GM23338 (cell line): ENCODE measurements around the gene THSD7A. TPM values are rescaled to one million over a fixed set of nuclear protein-coding genes. Genes with fewer than 3 reads are reported as not detected.

Experiments used
- ATAC-seq: fragments of 200-7000 bp; cut with Tn5 transposase; 3 replicates; pipeline ENCODE4 v1.9.1; 2020
- DNase-seq: peaks from one replicate; pipeline ENCODE4 v3.0.0-alpha.2; 2015; ENCODE audit warnings: low spot score
- H2AFZ ChIP-seq: fragments of 200-600 bp; sonication (generic); 2 replicates; pipeline ENCODE4 v1.8.0; 2016; ENCODE audit warnings: antibody characterized with exemption, mild to moderate bottlenecking, moderate library complexity
- H3F3A ChIP-seq: fragments of 200-600 bp; sonication (generic); replicated peaks from 2 replicates; pipeline ENCODE4 v1.8.0; 2017; ENCODE audit warnings: antibody characterized with exemption, mixed run types, low read depth
- H3K27ac ChIP-seq: fragments of 200-600 bp; sonication (generic); 2 replicates; pipeline ENCODE4 v1.6.1; 2016; ENCODE audit warnings: low read depth
- H3K27me3 ChIP-seq: fragments of 200-600 bp; sonication (generic); 2 replicates; pipeline ENCODE4 v1.8.0; 2016; ENCODE audit warnings: mild to moderate bottlenecking, mixed run types, moderate library complexity; ENCODE audit not compliant: insufficient read depth
- H3K36me3 ChIP-seq: fragments of 200-600 bp; sonication (generic); 2 replicates; pipeline ENCODE4 v1.8.0; 2016; ENCODE audit warnings: mild to moderate bottlenecking; ENCODE audit not compliant: insufficient read depth
- H3K4me1 ChIP-seq: fragments of 200-600 bp; sonication (generic); 2 replicates; pipeline ENCODE4 v1.8.0; 2016; ENCODE audit warnings: mild to moderate bottlenecking, moderate library complexity; ENCODE audit not compliant: insufficient read depth
- H3K4me2 ChIP-seq: fragments of 200-600 bp; sonication (generic); 2 replicates; pipeline ENCODE4 v1.7.1; 2017; ENCODE audit warnings: mixed run types
- H3K4me3 ChIP-seq: fragments of 200-600 bp; sonication (generic); 2 replicates; pipeline ENCODE4 v1.6.1; 2016; ENCODE audit warnings: mixed run types
- H3K79me2 ChIP-seq: fragments of 200-600 bp; sonication (generic); replicated peaks from 2 replicates; pipeline ENCODE4 v1.8.0; 2017; ENCODE audit warnings: mild to moderate bottlenecking; ENCODE audit not compliant: insufficient read depth
- H3K9me2 ChIP-seq: fragments of 200-600 bp; sonication (generic); 2 replicates; pipeline ENCODE4 v1.8.0; 2017; ENCODE audit not compliant: insufficient read depth
- H4K20me1 ChIP-seq: fragments of 200-600 bp; sonication (generic); replicated peaks from 2 replicates; pipeline ENCODE4 v1.8.0; 2017; ENCODE audit warnings: mild to moderate bottlenecking; ENCODE audit not compliant: insufficient read depth
- H3K27ac Mint-ChIP-seq: 2 replicates; pipeline ENCODE4 v1.8.0; 2020; ENCODE audit warnings: inconsistent platforms, mild to moderate bottlenecking, moderate library complexity, mixed read lengths
- H3K27me3 Mint-ChIP-seq: 3 replicates; pipeline ENCODE4 v1.8.0; 2022; ENCODE audit warnings: low read depth, mild to moderate bottlenecking, moderate library complexity, mixed read lengths, inconsistent platforms; ENCODE audit not compliant: insufficient read depth, poor library complexity
- H3K36me3 Mint-ChIP-seq: 3 replicates; pipeline ENCODE4 v1.8.0; 2021; ENCODE audit warnings: low read depth, mild to moderate bottlenecking, inconsistent platforms, moderate library complexity, mixed read lengths
- H3K4me1 Mint-ChIP-seq: 3 replicates; pipeline ENCODE4 v1.8.0; 2020; ENCODE audit warnings: mild to moderate bottlenecking, inconsistent platforms, mixed read lengths
- H3K4me3 Mint-ChIP-seq: 3 replicates; pipeline ENCODE4 v1.8.0; 2021; ENCODE audit warnings: moderate library complexity, mild to moderate bottlenecking, inconsistent platforms, mixed read lengths
- H3K9me3 Mint-ChIP-seq: 3 replicates; pipeline ENCODE4 v1.8.0; 2020; ENCODE audit warnings: moderate library complexity, mild to moderate bottlenecking, inconsistent platforms, mixed read lengths
- EZH2 ChIP-seq: fragments of 200-600 bp; sonication (generic); IDR thresholded peaks from one replicate; pipeline ENCODE4 v1.8.0; 2017; ENCODE audit warnings: antibody characterized with exemption, mild to moderate bottlenecking, low read depth; ENCODE audit not compliant: unreplicated experiment
- NANOG ChIP-seq: IDR thresholded peaks from 2 replicates; pipeline ENCODE4 v1.6.1; 2016; ENCODE audit warnings: antibody characterized with exemption, borderline replicate concordance
- STAT1 ChIP-seq: IDR thresholded peaks from one replicate; pipeline ENCODE4 v1.6.1; 2016; ENCODE audit warnings: antibody characterized with exemption; ENCODE audit not compliant: unreplicated experiment
- ZNF331 ChIP-seq: fragments of 250-450 bp; sonication (Bioruptor Pico); IDR thresholded peaks from 2 replicates; pipeline ENCODE4 v1.5.0; 2020; ENCODE audit warnings: low read depth, mild to moderate bottlenecking, moderate library complexity
- polyA plus RNA-seq: library from polyadenylated mRNA; unstranded; fragments of >200 nt; fragmentation: Nextera tagmentation; extraction: Ambion mirVana; gene quantifications from 2 replicates; pipeline ENCODE4 v1.2.1, GENCODE V29; 2016
- total RNA-seq: library from RNA; depleted of rRNA; stranded (reverse); fragments of >200 nt; shearing (Covaris generic); gene quantifications from 2 replicates; pipeline ENCODE4 v1.2.3, GENCODE V29; 2014
- TF ChIP-seq, protein P1 (sequence below): fragments of 250-450 bp; sonication (Bioruptor Pico); IDR thresholded peaks from 2 replicates; pipeline ENCODE4 v1.5.0; 2020; ENCODE audit warnings: mild to moderate bottlenecking, moderate library complexity
- TF ChIP-seq, protein P2 (sequence below): IDR thresholded peaks from one replicate; pipeline ENCODE4 v1.6.1; 2018; ENCODE audit warnings: antibody characterized with exemption; ENCODE audit not compliant: unreplicated experiment
- TF ChIP-seq, protein P3 (sequence below), 2 experiments: fragments of 200-600 bp in 1 of 2; sonication (generic) in 1 of 2; conservative IDR thresholded peaks; 2 replicates each; pipeline versions ENCODE4 v1.5.1 to v1.6.1; 2016 to 2017; ENCODE audit warnings: antibody characterized with exemption in 2 of 2, low read depth in 2 of 2, mild to moderate bottlenecking in 2 of 2, moderate library complexity in 1 of 2

Gene THSD7A
- total and polyA plus RNA-seq, 2 experiments from 2014 or later, result 1.3 to 2.1 TPM

DNA sequence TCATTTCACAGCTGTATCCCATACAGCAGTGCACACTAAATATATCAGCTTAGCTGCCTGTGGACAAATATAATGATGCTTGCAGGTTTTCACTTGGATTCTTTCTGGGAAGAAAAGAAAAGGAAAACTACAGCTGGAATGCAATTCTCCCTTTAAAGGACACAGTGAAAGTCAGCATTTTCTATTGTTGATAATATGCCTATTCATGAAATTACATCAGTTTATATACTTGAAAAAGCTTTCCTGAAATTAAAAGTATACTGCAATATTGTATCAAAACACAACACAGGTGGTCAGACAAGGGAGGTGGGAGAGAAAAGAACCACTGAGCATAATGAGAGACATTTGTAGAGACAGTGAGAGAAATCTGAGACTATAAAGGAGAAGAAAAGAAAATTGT, 20.3 kb downstream of the THSD7A start (continued):
- TF ChIP-seq, protein P1, sequence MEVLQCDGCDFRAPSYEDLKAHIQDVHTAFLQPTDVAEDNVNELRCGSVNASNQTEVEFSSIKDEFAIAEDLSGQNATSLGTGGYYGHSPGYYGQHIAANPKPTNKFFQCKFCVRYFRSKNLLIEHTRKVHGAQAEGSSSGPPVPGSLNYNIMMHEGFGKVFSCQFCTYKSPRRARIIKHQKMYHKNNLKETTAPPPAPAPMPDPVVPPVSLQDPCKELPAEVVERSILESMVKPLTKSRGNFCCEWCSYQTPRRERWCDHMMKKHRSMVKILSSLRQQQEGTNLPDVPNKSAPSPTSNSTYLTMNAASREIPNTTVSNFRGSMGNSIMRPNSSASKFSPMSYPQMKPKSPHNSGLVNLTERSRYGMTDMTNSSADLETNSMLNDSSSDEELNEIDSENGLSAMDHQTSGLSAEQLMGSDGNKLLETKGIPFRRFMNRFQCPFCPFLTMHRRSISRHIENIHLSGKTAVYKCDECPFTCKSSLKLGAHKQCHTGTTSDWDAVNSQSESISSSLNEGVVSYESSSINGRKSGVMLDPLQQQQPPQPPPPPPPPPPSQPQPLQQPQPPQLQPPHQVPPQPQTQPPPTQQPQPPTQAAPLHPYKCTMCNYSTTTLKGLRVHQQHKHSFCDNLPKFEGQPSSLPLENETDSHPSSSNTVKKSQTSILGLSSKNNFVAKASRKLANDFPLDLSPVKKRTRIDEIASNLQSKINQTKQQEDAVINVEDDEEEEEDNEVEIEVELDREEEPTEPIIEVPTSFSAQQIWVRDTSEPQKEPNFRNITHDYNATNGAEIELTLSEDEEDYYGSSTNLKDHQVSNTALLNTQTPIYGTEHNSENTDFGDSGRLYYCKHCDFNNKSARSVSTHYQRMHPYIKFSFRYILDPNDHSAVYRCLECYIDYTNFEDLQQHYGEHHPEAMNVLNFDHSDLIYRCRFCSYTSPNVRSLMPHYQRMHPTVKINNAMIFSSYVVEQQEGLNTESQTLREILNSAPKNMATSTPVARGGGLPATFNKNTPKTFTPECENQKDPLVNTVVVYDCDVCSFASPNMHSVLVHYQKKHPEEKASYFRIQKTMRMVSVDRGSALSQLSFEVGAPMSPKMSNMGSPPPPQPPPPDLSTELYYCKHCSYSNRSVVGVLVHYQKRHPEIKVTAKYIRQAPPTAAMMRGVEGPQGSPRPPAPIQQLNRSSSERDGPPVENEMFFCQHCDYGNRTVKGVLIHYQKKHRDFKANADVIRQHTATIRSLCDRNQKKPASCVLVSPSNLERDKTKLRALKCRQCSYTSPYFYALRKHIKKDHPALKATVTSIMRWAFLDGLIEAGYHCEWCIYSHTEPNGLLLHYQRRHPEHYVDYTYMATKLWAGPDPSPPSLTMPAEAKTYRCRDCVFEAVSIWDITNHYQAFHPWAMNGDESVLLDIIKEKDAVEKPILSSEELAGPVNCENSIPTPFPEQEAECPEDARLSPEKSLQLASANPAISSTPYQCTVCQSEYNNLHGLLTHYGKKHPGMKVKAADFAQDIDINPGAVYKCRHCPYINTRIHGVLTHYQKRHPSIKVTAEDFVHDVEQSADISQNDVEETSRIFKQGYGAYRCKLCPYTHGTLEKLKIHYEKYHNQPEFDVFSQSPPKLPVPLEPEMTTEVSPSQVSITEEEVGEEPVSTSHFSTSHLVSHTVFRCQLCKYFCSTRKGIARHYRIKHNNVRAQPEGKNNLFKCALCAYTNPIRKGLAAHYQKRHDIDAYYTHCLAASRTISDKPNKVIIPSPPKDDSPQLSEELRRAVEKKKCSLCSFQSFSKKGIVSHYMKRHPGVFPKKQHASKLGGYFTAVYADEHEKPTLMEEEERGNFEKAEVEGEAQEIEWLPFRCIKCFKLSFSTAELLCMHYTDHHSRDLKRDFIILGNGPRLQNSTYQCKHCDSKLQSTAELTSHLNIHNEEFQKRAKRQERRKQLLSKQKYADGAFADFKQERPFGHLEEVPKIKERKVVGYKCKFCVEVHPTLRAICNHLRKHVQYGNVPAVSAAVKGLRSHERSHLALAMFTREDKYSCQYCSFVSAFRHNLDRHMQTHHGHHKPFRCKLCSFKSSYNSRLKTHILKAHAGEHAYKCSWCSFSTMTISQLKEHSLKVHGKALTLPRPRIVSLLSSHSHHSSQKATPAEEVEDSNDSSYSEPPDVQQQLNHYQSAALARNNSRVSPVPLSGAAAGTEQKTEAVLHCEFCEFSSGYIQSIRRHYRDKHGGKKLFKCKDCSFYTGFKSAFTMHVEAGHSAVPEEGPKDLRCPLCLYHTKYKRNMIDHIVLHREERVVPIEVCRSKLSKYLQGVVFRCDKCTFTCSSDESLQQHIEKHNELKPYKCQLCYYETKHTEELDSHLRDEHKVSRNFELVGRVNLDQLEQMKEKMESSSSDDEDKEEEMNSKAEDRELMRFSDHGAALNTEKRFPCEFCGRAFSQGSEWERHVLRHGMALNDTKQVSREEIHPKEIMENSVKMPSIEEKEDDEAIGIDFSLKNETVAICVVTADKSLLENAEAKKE (CRISPR knock-in tag), result no peak
- TF ChIP-seq STAT1 (no peak), NANOG (no peak), ZNF331 (CRISPR knock-in tag) (no peak)

DNA sequence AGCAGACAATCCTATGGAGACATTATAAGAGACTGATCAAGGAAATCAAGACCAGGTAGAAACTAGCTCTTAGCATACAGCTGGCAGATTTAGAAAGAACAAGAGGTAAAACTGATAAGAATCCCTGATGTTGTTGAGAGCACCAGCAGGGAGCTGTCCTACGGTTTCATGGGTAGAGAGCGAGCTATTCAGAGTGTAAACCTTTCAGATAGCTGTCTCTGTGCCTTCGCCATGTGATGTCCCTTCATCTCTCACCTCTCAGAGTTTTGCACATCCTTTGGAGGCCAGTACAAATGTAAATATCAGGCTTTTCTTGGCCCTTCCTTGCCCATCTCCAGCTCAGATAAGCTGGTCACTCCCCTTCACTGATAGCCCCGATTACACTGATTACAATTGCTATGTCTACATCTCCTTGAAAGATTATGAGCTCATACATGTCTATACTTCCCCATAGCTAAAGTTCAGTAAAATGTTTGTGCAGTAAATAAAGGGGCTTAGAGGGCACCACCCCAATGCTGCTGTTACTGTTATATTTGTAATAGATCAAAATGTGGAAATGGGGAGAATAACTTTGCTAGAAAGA, 21.9 kb downstream of the THSD7A start:
- Histone ChIP-seq H4K20me1 (no peaks in the 10 kb centered on the region), H2AFZ (no peak overlapping the region), H3K36me3 (no peaks in the 10 kb centered on the region), H3K27ac (no peak overlapping the region), H3K4me3 (no peak overlapping the region), H3K4me2 (no peak overlapping the region), H3K27me3 (no peaks in the 10 kb centered on the region), H3K9me2 (no peaks in the 10 kb centered on the region), H3K79me2 (no peaks in the 10 kb centered on the region), H3K4me1 (no peaks in the 10 kb centered on the region), H3F3A (no peaks in the 10 kb centered on the region)
- no peaks in the 10 kb centered on the region for H3K9me3 Mint-ChIP-seq
- H3K4me1 Mint-ChIP-seq, result peaks cover 7% of the 10 kb centered on the region
- TF ChIP-seq EZH2, result no peak
- TF ChIP-seq, protein P2, sequence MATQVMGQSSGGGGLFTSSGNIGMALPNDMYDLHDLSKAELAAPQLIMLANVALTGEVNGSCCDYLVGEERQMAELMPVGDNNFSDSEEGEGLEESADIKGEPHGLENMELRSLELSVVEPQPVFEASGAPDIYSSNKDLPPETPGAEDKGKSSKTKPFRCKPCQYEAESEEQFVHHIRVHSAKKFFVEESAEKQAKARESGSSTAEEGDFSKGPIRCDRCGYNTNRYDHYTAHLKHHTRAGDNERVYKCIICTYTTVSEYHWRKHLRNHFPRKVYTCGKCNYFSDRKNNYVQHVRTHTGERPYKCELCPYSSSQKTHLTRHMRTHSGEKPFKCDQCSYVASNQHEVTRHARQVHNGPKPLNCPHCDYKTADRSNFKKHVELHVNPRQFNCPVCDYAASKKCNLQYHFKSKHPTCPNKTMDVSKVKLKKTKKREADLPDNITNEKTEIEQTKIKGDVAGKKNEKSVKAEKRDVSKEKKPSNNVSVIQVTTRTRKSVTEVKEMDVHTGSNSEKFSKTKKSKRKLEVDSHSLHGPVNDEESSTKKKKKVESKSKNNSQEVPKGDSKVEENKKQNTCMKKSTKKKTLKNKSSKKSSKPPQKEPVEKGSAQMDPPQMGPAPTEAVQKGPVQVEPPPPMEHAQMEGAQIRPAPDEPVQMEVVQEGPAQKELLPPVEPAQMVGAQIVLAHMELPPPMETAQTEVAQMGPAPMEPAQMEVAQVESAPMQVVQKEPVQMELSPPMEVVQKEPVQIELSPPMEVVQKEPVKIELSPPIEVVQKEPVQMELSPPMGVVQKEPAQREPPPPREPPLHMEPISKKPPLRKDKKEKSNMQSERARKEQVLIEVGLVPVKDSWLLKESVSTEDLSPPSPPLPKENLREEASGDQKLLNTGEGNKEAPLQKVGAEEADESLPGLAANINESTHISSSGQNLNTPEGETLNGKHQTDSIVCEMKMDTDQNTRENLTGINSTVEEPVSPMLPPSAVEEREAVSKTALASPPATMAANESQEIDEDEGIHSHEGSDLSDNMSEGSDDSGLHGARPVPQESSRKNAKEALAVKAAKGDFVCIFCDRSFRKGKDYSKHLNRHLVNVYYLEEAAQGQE, result no peak
- TF ChIP-seq STAT1, result no peak
- TF ChIP-seq NANOG, result no peak
- TF ChIP-seq, protein P3, sequence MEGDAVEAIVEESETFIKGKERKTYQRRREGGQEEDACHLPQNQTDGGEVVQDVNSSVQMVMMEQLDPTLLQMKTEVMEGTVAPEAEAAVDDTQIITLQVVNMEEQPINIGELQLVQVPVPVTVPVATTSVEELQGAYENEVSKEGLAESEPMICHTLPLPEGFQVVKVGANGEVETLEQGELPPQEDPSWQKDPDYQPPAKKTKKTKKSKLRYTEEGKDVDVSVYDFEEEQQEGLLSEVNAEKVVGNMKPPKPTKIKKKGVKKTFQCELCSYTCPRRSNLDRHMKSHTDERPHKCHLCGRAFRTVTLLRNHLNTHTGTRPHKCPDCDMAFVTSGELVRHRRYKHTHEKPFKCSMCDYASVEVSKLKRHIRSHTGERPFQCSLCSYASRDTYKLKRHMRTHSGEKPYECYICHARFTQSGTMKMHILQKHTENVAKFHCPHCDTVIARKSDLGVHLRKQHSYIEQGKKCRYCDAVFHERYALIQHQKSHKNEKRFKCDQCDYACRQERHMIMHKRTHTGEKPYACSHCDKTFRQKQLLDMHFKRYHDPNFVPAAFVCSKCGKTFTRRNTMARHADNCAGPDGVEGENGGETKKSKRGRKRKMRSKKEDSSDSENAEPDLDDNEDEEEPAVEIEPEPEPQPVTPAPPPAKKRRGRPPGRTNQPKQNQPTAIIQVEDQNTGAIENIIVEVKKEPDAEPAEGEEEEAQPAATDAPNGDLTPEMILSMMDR (conservative IDR thresholded peaks at IDR 0.05; ENCODE audit: low read depth in 2 of 2), result no peak
- ATAC-seq (peak; percentile 70), DNase-seq (peak; percentile 17)
- no peaks in the 10 kb centered on the region for H3K36me3 Mint-ChIP-seq
- H3K27ac Mint-ChIP-seq, result no peak overlapping the region
- H3K4me3 Mint-ChIP-seq, result no peak overlapping the region
- H3K27me3 Mint-ChIP-seq, result no peaks in the 10 kb centered on the region
